ENCODE results near the gene TBX4.

TBX4 gene

GRCh38 chr17:61455324-61456060 lies 3.3 kb downstream of the TBX4 start:
- no peak for DNase-seq

GRCh38 chr17:61456061-61456681 lies 3.9 kb downstream of the TBX4 start:
- no peak for DNase-seq

DNA sequence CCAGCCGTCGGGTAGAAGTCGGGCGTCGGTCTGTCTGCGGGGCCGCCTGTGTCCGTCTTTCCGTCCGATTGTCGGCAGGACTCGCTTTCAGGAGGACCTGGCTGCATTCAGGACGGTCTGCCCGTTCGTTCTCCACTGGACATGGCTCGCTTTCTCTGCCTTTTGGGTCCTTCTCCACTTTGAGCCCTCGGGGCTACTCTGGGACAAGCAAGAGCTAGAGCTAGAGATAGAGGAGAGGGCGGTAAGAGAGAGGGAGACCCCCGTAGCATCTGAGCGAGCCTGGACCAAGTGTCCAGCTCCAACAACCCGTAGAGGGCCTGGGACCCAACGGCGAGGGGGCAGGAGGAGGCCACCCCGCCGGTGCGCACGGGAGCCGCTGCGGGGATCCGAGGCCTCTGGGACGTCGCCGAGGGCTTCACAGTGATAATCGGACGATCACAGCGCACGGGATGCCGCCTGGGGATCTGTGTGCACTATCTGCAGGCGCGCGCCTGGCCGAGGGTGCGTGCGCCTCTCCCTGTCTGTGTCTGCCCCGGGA lies 4.5 kb downstream of the TBX4 start:
- DNase-seq = no peak

- DNase-seq = no peak
These were observed 5.2 kb downstream of the TBX4 start for GRCh38 chr17:61457226-61457983.

DNA sequence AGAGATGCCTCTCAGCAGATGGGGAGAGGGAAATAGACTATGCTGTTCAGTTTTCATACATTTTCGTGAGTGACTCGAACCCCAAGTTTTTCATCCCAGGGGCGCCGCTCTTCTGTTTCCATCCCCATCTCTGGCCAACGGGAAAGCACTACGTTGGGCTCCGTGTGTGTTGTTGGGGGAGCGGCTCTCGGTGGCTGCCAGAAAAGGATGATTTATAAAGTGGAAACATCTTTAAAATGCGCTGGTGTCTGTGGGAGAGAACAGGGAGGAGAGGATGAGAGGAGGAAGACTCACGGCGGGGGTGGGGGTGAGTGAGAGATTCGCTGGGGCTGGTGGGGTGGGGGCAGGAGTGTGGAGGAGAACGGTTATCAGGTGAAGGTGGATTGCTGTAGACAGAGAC lies 5.8 kb downstream of the TBX4 start:
- DNase-seq = no peak

- no peak for DNase-seq
These were observed 6.4 kb downstream of the TBX4 start for GRCh38 chr17:61458421-61459141.

DNA sequence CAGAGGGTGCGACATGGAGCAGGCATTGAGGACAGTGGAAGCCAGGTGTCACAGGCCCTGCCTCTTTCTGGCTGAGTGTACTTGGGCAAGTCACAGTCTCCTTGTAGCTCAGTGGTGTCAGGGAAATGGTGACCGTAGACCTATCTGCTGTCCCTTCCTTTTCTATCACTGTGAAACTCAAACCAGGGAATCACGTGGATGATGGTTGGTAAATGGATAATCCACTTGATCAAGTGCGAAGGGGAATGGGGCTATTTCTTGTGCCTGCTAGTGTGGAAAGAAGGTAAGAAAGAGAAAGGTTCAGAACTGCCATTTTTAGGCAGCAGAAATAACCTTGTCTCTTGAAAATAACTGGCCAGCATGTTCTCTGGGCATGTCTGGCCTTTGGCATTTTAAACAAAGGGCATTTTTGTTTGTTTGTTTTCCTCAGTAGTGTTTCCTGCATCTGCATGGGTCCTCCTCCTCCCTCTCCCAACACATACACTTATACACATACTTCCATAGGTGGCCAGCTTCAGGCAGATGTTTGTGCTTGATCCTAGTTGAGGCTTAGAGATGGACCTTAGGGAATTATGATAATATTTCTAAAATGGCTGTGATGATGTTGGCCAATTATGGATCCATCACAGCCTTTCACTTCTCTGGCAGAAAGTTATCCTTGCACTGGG lies 7.1 kb downstream of the TBX4 start:
- no peak for DNase-seq

GRCh38 chr17:61459939-61460718 lies 7.9 kb downstream of the TBX4 start:
- no peak for DNase-seq

GRCh38 chr17:61460796-61461585 lies 8.8 kb downstream of the TBX4 start:
- no peak for DNase-seq

DNA sequence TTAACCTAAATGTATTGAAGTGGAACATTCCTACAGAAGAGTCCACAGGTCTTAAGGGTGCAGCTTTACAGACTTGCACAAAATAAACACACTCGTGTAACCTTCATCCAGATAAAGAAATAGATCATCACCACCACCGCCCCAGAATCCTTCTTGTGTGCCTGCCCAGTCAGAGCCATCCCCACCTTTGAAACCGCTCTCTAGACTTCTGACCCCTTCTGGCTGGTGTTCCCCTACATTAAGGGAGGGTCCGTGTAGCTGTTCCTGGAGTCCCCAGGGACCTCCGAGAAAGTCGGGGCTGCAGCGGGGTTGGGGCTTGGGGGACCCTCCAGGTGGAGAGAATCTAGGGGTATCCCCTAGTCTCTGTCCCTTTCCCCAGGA lies 9.4 kb downstream of the TBX4 start:
- DNase-seq = no peak

DNA sequence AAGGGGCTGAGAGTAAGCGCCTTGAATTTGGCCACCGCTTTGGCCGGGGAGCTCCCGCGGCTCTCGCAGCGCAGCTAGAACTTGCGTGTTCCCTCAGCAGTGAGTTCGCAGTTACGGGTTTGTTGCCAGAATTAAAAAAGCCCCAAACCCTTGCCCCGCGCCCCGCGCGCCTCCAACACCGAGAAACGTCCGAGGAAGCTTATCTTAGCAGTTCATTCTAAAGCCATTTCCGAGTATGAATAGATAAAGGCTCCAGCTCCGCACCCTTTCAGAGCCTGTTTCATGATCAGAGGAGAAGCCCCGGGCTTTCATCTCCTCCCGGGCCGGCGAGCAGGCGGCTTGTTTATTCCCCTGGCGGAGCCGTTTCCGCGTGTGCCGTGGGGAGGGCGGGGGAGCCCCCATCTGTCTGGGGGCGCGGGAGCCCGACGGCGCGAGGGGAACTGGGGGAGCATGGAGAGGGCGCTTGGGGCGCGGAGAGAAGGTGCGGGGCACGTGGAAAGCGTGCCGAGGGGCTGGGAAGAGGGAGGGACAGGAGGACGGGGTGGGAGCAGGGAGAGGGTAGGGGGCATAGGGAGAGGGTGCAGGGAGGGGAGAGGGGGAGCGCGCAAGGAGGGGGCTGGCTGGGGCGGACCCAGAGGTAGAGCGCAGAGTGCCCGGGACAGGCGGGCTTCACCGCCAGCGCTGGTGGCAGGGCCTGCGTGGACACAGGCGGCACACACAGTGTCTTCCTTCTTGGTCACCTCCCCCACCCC lies 9.9 kb downstream of the TBX4 start:
- no peak for DNase-seq

GRCh38 chr17:61462719-61463315 lies 10.6 kb downstream of the TBX4 start:
- DNase-seq = no peak

- DNase-seq = no peak
These were observed 11.3 kb downstream of the TBX4 start for GRCh38 chr17:61463316-61464129.

- DNase-seq = no peak
These were observed 12.1 kb downstream of the TBX4 start for GRCh38 chr17:61464130-61464842.

- DNase-seq = no peak
These were observed 12.6 kb downstream of the TBX4 start for GRCh38 chr17:61464843-61465180.

- DNase-seq = peak; percentile 11
These were observed 13.5 kb downstream of the TBX4 start for GRCh38 chr17:61465550-61466237.

- DNase-seq = peak; percentile 14
These were observed 14.0 kb downstream of the TBX4 start for GRCh38 chr17:61466246-61466645.
